Vagina (tissue), 2 donors: ENCODE measurements around the gene DLG2.

Source experiments
- CTCF ChIP-seq, 3 experiments: fragments of 450-650 bp in 2 of 3; fragments of 200-600 bp in 1 of 3; sonication (generic) in 1 of 3; IDR thresholded peaks; one replicate each; pipeline ENCODE4 v1.5.1; 2017 to 2019; ENCODE audit warnings: antibody characterized with exemption in 3 of 3, mild to moderate bottlenecking in 2 of 3, moderate library complexity in 2 of 3
- POLR2A ChIP-seq, 2 donors: fragments of 450-650 bp; IDR thresholded peaks; one replicate each; pipeline ENCODE4 v1.6.1; 2017; ENCODE audit warnings: antibody characterized with exemption in 2 of 2, mild to moderate bottlenecking in 2 of 2, moderate library complexity in 2 of 2

- TF ChIP-seq CTCF (IDR thresholded peaks at IDR 0.05), result no peak
- no peak for TF ChIP-seq POLR2A (IDR thresholded peaks at IDR 0.05)
Observed at GRCh38 chr11:84889556-84889955, 737.6 kb downstream of the DLG2 start.
